HepG2 (cell line): Measurements from ENCODE around the gene GDF15. TPM values are rescaled to one million over a fixed set of nuclear protein-coding genes. Genes with fewer than 3 reads are reported as not detected.

ENCODE experiments used
- ELF3 ChIP-seq: IDR thresholded peaks from 2 replicates; pipeline ENCODE4 v1.6.1; 2016; ENCODE audit warnings: missing genetic modification reagents, missing compliant biosample characterization
- GATA4 ChIP-seq: sonication (generic); IDR thresholded peaks from 2 replicates; pipeline ENCODE4 v1.6.1; 2016; ENCODE audit warnings: antibody characterized with exemption, low read depth, borderline replicate concordance
- NFRKB ChIP-seq: fragments of 450-650 bp; IDR thresholded peaks from 2 replicates; pipeline ENCODE4 v1.6.1; 2017
- PHF8 ChIP-seq: sonication (generic); formaldehyde crosslinking; IDR thresholded peaks from 2 replicates; pipeline ENCODE4 v1.5.0; 2020; ENCODE audit warnings: missing genetic modification reagents
- RAD21 ChIP-seq: fragments of 450-650 bp; formaldehyde crosslinking; IDR thresholded peaks from 2 replicates; pipeline ENCODE4 v1.5.0; 2020; ENCODE audit warnings: mild to moderate bottlenecking
- SIN3B ChIP-seq: fragments of 150-350 bp; IDR thresholded peaks from 2 replicates; pipeline ENCODE4 v1.6.1; 2014; ENCODE audit warnings: low read length
- SRY ChIP-seq: sonication (generic); formaldehyde crosslinking; IDR thresholded peaks from 2 replicates; pipeline ENCODE4 v1.8.0; 2022; ENCODE audit warnings: mild to moderate bottlenecking, missing genetic modification reagents
- TARDBP ChIP-seq: sonication (generic); formaldehyde crosslinking; IDR thresholded peaks from 2 replicates; pipeline ENCODE4 v1.8.0; 2022; ENCODE audit warnings: mild to moderate bottlenecking, missing genetic modification reagents
- ZFP36L2 ChIP-seq: sonication (generic); formaldehyde crosslinking; IDR thresholded peaks from 2 replicates; pipeline ENCODE4 v1.4.0; 2020; ENCODE audit warnings: missing genetic modification reagents
- ZNF143 ChIP-seq: sonication (generic); formaldehyde crosslinking; IDR thresholded peaks from 2 replicates; pipeline ENCODE4 v1.4.0; 2020; ENCODE audit warnings: missing genetic modification reagents
- polyA plus RNA-seq, 8 experiments: library from polyadenylated mRNA; depleted of rRNA in 3 of 8; stranded (reverse) in 7 of 8; unstranded in 1 of 8; fragments of >200 nt; fragmentation: Illumina TruSeq in 4 of 8; extraction: Trizol in 4 of 8; gene quantifications; 2 replicates each; pipeline versions ENCODE4 v1.2.1 to v1.2.3, GENCODE V29; 2011 to 2016; ENCODE audit warnings: low read depth in 4 of 8, missing spikeins in 1 of 8, mixed read lengths in 1 of 8; ENCODE audit not compliant: insufficient read depth in 1 of 8
- total RNA-seq, 5 experiments: library from RNA; depleted of rRNA; stranded (reverse); fragments of >200 nt; fragmentation: Illumina TruSeq; extraction: Trizol; gene quantifications; 2 replicates each; pipeline ENCODE4 v1.2.3, GENCODE V29; 2016; ENCODE audit warnings: low read depth in 1 of 5
- TF ChIP-seq, protein P1 (sequence below): sonication (generic); formaldehyde crosslinking; conservative IDR thresholded peaks from 2 replicates; pipeline ENCODE4 v1.8.1; 2023; ENCODE audit warnings: missing genetic modification reagents
- TF ChIP-seq, protein P2 (sequence below): sonication (generic); formaldehyde crosslinking; IDR thresholded peaks from 2 replicates; pipeline ENCODE4 v1.8.1; 2022; ENCODE audit warnings: mild to moderate bottlenecking, missing genetic modification reagents
- TF ChIP-seq, protein P3 (sequence below): sonication (generic); formaldehyde crosslinking; conservative IDR thresholded peaks from 2 replicates; pipeline ENCODE4 v1.4.0; 2020; ENCODE audit warnings: missing genetic modification reagents
- TF ChIP-seq, protein P4 (sequence below): sonication (generic); formaldehyde crosslinking; IDR thresholded peaks from 2 replicates; pipeline ENCODE4 v1.4.0; 2020; ENCODE audit warnings: mild to moderate bottlenecking, missing genetic modification reagents
- TF ChIP-seq, protein P5 (sequence below): sonication (generic); formaldehyde crosslinking; IDR thresholded peaks from 2 replicates; pipeline ENCODE4 v1.4.0; 2020; ENCODE audit warnings: missing genetic modification reagents, mild to moderate bottlenecking, borderline replicate concordance
- TF ChIP-seq, protein P6 (sequence below): IDR thresholded peaks from 2 replicates; pipeline ENCODE4 v1.6.1; 2016; ENCODE audit warnings: low read depth
- TF ChIP-seq, protein P7 (sequence below), 2 experiments: sonication (generic) in 1 of 2; formaldehyde crosslinking in 1 of 2; IDR thresholded peaks; 2 replicates each; pipeline versions ENCODE4 v1.5.1 to v1.6.1; 2011 to 2020; ENCODE audit warnings: borderline replicate concordance in 1 of 2, low read depth in 1 of 2, low read length in 1 of 2, mild to moderate bottlenecking in 1 of 2, missing genetic modification reagents in 1 of 2, moderate library complexity in 1 of 2

The GDF15 gene
- total and polyA plus RNA-seq, 2 of the 13 experiments (the other 11 are each of a cell fraction or from before 2014, with no cell fraction given), result 146 to 422 TPM

DNA sequence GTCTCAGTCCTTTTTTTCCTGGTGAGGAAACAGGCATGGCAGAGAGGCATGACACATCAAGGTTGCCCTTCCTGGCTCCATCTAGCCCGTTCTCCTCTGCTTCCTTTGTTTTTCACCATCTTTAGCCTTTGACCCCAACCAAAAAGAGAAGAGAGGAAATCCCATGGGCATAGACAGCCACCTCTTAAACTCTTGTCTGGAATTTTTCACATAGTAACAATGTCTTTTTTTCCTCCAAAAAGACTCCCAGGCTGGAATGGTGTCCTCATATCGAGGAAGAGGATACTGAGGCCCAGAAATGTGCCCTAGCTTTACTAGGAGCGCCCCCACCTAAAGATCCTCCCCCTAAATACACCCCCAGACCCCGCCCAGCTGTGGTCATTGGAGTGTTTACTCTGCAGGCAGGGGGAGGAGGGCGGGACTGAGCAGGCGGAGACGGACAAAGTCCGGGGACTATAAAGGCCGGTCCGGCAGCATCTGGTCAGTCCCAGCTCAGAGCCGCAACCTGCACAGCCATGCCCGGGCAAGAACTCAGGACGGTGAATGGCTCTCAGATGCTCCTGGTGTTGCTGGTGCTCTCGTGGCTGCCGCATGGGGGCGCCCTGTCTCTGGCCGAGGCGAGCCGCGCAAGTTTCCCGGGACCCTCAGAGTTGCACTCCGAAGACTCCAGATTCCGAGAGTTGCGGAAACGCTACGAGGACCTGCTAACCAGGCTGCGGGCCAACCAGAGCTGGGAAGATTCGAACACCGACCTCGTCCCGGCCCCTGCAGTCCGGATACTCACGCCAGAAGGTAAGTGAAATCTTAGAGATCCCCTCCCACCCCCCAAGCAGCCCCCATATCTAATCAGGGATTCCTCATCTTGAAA, at the start of gene GDF15 (continued):
- TF ChIP-seq, protein P1, sequence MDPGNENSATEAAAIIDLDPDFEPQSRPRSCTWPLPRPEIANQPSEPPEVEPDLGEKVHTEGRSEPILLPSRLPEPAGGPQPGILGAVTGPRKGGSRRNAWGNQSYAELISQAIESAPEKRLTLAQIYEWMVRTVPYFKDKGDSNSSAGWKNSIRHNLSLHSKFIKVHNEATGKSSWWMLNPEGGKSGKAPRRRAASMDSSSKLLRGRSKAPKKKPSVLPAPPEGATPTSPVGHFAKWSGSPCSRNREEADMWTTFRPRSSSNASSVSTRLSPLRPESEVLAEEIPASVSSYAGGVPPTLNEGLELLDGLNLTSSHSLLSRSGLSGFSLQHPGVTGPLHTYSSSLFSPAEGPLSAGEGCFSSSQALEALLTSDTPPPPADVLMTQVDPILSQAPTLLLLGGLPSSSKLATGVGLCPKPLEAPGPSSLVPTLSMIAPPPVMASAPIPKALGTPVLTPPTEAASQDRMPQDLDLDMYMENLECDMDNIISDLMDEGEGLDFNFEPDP (CRISPR knock-in tag), result 0 out of 2 replicates have a peak, but pooled peaks have one; percentile 87
- TF ChIP-seq SIN3B (peak; percentile 49; the same call in 1 of the 2 replicates), TARDBP (peak; percentile 88), ZNF143 (CRISPR knock-in tag) (peak; percentile 60), GATA4 (peak; percentile 96), ELF3 (CRISPR knock-in tag) (peak; percentile 59), ZFP36L2 (CRISPR knock-in tag) (peak; percentile 75; the same call in 1 of the 2 replicates), PHF8 (CRISPR knock-in tag) (peak; percentile 79), RAD21 (CRISPR knock-in tag) (peak; percentile 93), SRY (peak; percentile 88), NFRKB (no peak)
- TF ChIP-seq, protein P2, sequence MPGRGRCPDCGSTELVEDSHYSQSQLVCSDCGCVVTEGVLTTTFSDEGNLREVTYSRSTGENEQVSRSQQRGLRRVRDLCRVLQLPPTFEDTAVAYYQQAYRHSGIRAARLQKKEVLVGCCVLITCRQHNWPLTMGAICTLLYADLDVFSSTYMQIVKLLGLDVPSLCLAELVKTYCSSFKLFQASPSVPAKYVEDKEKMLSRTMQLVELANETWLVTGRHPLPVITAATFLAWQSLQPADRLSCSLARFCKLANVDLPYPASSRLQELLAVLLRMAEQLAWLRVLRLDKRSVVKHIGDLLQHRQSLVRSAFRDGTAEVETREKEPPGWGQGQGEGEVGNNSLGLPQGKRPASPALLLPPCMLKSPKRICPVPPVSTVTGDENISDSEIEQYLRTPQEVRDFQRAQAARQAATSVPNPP (CRISPR knock-in tag), result peak; percentile 91; the same call in 1 of the 2 replicates
- TF ChIP-seq, protein P3, sequence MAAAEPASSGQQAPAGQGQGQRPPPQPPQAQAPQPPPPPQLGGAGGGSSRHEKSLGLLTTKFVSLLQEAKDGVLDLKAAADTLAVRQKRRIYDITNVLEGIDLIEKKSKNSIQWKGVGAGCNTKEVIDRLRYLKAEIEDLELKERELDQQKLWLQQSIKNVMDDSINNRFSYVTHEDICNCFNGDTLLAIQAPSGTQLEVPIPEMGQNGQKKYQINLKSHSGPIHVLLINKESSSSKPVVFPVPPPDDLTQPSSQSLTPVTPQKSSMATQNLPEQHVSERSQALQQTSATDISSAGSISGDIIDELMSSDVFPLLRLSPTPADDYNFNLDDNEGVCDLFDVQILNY (CRISPR knock-in tag), result peak; percentile 47; the same call in 1 of the 2 replicates
- TF ChIP-seq, protein P4, sequence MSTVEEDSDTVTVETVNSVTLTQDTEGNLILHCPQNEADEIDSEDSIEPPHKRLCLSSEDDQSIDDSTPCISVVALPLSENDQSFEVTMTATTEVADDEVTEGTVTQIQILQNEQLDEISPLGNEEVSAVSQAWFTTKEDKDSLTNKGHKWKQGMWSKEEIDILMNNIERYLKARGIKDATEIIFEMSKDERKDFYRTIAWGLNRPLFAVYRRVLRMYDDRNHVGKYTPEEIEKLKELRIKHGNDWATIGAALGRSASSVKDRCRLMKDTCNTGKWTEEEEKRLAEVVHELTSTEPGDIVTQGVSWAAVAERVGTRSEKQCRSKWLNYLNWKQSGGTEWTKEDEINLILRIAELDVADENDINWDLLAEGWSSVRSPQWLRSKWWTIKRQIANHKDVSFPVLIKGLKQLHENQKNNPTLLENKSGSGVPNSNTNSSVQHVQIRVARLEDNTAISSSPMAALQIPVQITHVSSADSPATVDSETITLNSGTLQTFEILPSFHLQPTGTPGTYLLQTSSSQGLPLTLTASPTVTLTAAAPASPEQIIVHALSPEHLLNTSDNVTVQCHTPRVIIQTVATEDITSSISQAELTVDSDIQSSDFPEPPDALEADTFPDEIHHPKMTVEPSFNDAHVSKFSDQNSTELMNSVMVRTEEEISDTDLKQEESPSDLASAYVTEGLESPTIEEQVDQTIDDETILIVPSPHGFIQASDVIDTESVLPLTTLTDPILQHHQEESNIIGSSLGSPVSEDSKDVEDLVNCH, result peak; percentile 93; the same call in 1 of the 2 replicates
- TF ChIP-seq, protein P5, sequence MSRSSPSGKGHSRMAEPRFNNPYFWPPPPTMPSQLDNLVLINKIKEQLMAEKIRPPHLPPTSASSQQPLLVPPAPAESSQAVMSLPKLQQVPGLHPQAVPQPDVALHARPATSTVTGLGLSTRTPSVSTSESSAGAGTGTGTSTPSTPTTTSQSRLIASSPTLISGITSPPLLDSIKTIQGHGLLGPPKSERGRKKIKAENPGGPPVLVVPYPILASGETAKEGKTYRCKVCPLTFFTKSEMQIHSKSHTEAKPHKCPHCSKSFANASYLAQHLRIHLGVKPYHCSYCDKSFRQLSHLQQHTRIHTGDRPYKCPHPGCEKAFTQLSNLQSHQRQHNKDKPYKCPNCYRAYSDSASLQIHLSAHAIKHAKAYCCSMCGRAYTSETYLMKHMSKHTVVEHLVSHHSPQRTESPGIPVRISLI (CRISPR knock-in tag), result peak; percentile 69; the same call in 1 of the 2 replicates
- TF ChIP-seq, protein P6, sequence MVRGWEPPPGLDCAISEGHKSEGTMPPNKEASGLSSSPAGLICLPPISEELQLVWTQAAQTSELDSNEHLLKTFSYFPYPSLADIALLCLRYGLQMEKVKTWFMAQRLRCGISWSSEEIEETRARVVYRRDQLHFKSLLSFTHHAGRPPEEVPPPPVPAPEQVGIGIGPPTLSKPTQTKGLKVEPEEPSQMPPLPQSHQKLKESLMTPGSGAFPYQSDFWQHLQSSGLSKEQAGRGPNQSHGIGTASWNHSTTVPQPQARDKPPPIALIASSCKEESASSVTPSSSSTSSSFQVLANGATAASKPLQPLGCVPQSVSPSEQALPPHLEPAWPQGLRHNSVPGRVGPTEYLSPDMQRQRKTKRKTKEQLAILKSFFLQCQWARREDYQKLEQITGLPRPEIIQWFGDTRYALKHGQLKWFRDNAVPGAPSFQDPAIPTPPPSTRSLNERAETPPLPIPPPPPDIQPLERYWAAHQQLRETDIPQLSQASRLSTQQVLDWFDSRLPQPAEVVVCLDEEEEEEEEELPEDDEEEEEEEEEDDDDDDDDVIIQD (CRISPR knock-in tag), result no peak
- TF ChIP-seq, protein P7, sequence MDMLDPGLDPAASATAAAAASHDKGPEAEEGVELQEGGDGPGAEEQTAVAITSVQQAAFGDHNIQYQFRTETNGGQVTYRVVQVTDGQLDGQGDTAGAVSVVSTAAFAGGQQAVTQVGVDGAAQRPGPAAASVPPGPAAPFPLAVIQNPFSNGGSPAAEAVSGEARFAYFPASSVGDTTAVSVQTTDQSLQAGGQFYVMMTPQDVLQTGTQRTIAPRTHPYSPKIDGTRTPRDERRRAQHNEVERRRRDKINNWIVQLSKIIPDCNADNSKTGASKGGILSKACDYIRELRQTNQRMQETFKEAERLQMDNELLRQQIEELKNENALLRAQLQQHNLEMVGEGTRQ (IDR thresholded peaks at IDR 0.05; ENCODE audit: low read depth, low read length), result no peak
- TF ChIP-seq, protein P7 (CRISPR knock-in tag; IDR thresholded peaks at IDR 0.05; ENCODE audit: borderline replicate concordance), result no peak; the same call in 1 of the 2 replicates
